GM21717 (cell line): ENCODE results near the gene AHR.
"Not testable (repeated sequence)": the region's sequence is repeated elsewhere in the genome, so short reads cannot be mapped to it uniquely, and the experiment has no call there.

Experiments
- ATAC-seq: cut with Tn5 transposase; IDR thresholded peaks from one replicate; pipeline ENCODE4 v1.9.1; 2021; ENCODE audit warnings: mild to moderate bottlenecking, moderate library complexity; ENCODE audit not compliant: unreplicated experiment

AHR gene

DNA sequence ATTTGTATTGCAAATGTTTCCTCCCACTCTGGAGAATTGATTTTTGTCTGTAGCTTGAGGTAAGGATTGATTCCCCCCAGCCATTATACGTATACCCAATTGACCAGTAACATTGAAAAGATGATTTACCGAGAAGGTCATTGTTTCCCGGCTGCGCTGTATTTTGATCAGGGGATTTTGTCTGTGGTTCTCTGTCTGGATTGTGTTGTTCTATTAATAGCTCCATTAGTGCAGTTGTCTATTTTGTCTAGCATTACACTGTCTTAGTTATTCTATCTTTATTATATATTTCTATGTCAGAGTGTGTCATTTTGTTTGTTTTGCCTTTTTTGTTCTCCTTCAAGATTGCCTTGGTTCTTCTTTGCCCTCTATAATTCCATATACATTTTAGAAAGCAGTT, 37.7 kb downstream of the AHR start:
- no peak for ATAC-seq

DNA sequence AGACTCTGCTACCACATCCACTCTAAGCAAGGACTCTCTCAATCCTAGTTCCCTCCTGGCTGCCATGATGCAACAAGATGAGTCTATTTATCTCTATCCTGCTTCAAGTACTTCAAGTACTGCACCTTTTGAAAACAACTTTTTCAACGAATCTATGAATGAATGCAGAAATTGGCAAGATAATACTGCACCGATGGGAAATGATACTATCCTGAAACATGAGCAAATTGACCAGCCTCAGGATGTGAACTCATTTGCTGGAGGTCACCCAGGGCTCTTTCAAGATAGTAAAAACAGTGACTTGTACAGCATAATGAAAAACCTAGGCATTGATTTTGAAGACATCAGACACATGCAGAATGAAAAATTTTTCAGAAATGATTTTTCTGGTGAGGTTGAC, 40.7 kb downstream of the AHR start:
- no peak for ATAC-seq

DNA sequence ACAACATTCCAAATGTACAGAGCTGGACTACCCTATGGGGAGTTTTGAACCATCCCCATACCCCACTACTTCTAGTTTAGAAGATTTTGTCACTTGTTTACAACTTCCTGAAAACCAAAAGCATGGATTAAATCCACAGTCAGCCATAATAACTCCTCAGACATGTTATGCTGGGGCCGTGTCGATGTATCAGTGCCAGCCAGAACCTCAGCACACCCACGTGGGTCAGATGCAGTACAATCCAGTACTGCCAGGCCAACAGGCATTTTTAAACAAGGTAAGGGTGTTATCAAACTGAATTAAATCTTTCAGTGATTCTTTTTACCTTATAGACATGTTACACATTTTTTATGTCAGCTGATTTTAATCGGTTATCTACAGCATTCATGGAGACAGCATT, 41.5 kb downstream of the AHR start:
- no peak for ATAC-seq

DNA sequence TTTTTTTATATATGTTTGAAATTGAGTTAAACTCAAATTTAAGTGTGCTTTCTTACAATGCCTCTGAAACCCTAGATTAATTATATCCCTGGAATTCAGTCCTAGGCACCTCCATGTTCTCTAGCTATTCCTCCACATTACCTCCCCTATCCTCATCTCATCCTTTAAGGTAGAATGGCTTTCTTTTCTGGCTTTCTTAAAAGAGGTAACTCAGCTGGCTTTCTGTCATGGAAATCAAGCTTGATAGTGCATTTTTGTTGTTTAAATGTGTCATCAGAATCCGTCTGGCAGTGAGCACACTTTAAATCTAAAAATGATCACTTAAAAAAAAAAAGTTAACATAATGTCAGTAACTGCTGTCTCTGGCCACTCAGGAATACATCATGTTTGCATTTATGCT, 42.2 kb downstream of the AHR start:
- no peak for ATAC-seq

DNA sequence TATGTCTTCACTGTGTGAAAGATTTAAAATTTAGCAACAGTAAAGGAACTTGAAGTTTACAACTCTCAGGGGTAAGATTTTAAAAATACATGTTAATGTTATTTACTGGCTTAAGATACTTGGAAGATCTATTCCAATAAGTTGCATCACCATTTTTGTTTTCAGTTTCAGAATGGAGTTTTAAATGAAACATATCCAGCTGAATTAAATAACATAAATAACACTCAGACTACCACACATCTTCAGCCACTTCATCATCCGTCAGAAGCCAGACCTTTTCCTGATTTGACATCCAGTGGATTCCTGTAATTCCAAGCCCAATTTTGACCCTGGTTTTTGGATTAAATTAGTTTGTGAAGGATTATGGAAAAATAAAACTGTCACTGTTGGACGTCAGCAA, 44.3 kb downstream of the AHR start:
- no peak for ATAC-seq

DNA sequence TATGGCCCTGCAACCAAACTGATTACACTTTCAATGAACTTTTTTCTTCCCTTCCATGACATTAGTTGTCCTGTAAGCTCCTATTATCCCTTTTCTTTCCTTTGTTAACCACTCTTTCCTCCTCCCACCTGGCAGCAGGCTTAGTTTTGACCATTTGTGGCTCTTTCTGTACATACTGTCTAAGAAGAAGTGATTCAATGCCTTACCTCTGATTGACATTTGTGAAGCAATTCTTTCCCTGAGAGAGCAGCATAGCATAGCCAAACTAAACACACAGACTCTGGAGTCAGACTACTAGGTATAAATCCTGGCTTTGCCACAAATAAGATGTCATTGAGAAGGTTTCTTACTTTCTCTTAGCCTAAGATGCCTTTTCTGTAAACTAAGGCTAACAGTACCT, 48.9 kb downstream of the AHR start:
- no peak for ATAC-seq

DNA sequence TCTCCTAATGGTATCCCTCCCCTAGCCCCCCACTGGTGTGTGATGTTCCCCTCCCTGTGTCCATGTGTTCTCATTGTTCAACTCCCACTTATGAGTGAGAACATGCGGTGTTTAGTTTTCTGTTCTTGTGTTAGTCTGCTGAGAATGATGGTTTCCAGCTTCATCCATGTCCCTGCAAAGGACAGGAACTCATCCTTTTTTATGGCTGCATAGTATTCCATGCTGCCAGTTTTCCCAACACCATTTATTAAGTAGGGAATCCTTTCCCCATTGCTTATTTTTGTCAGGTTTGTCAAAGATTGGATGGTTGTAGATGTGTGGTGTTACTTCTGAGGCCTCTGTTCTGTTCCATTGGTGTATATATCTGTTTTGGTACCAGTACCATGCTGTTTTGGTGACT, 50.5 kb downstream of the AHR start:
- ATAC-seq: not testable (repeated sequence)

DNA sequence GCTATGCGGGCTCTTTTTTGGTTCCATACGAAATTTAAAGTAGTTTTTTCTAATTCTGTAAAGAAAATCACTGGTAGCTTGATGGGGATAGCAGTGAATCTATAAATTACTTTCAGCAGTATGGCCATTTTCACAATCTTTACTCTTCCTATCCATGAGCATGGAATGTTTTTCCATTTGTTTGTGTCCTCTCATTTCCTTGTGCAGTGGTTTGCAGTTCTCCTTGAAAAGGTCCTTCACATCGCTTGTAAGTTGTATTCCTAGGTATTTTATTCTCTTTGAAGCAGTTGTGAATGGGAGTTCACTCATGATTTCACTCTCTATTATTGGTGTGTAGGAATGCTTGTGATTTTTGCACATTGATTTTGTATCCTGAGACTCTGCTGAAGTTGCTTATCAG, 51.9 kb downstream of the AHR start:
- ATAC-seq: not testable (repeated sequence)

DNA sequence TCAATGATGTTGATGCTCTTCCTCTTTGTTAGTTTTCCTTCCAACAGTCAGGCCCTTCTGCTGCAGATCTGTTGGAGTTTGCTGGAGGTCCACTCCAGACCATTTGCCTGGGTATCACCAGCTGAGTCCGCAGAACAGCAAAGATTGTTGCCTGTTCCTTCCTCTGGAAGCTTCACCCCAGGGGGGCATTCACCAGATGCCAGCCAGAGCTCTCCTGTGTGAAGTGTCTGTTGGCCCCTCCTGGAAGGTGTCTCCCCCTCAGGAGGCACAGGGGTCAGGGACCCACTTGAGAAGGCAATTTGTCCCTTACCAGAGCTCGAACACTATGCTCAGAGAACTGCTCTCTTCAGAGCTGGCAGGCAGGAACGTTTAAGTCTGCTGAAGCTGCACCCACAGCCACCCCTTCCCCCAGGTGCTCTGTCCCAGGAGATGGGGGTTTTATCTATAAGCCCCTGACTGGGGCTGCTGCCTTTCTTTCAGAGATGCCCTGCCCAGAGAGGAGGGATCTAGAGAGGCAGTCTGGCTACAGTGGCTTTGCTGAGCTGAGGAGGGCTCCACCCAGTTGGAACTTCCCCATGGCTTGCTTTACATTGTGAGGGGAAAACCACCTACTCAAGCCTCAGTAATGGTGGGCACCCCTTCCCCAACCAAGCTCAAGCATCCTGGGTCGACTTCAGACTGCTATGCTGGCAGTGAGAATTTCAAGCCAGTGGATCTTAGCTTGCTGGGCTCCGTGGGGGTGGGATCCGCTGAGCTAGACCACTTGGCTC, 55.4 kb downstream of the AHR start:
- ATAC-seq: not testable (repeated sequence)

DNA sequence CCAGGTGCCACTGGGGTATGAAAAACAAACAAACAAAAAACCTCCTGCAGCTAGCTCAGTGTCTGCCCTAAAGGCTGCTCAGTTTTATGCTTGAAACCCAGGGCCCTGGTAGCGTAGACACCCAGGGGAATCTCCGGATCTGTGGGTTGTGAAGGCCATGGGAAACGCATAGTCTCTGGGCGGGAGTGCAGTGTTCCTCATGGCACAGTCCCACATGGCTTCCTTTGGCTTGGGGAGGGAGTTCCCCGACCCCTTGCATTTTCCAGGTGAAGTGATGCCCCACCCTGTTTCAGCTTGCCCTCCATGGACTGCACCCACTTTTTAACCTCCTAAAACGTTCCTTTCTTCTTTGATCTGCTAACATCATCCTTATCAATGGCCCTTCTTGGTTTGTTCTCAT, 56.0 kb downstream of the AHR start:
- no peak for ATAC-seq

DNA sequence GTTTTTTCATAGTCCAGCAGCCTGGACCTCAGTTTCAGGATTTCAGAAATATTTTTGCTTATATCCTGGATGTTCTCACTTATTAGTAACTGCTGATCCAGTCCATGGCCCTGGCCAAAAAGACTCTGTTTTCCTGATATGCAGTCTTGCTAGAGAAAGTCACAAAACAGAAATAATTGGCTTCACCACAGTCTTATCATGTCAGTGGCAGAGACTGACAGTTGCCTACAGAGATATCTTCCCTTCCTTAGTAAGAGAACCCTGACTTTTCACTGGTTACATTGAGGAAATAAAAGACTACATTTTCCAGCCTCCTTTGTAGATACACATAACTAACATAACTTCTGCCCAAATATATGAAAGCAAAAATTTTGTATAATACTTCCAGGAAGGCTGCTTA, 56.6 kb downstream of the AHR start:
- ATAC-seq: no peak

DNA sequence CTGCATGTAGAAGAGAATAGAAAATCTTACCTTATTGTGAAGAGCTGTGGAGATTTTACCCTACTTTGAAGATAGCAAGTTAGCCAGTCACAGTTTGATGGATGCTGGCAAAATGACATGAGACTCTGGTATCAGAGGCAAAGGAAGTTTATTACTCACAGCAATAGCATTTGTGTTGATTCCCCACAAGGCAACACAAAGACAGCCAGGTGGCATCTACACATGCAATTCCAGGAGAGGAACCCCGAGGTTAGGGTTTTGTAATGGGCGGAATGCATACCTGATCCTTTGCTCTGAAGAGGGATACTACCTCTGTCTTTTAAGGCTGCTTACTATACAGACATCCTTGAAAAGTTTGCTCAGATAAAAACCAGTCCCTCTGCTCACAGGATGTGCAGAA, 59.5 kb downstream of the AHR start:
- no peak for ATAC-seq

DNA sequence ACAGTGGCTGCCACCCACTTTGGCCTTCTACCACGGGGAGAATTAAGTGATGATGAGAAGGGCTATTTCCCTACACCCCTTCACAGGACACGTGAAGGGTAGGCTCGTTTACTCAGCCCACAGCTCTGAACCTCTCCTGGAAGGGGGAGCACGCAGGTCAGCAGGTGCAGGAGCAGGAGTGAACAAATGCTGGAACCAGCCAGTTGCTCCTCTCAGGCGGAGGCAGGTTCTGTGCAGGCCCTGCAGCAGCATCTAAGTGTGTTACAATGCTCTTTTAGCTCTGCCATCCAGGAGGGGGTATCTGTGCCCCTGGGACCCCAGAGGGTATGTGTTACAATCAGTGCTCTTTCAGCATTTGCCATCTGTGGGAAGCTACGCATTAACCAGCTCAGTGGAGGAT, 61.2 kb downstream of the AHR start:
- no peak for ATAC-seq

DNA sequence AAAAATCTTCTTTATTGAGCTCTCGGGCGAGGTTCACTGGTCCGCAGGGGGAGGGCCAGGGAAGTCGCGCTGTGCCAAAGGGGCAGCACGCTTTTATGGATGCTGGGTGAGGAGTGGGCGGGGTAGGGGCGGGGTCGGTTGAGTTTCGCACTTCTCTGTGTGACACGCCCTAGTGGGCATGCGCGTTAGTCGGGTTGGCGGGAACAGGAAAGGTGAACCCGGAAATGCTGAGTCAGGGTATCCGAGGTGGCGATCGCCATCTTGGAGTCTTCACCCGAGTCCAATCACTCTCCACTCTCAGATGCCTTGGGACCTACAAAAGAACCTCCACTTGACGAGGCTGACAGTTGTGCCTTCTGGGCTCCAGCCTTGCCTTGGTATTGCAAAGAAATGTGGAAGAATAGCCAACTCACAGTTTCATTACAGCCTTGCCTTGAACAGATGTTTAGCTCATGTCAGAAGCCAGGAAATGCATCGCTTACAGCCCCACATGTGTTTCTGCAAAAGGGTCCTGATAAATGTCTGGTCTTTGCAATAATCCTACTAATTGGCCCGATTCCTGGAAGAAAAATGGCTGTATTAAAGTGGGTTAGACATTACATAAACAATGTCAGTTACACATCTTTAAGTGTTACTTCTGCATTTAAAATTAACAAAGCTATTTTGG, 64.1 kb downstream of the AHR start:
- no peak for ATAC-seq

DNA sequence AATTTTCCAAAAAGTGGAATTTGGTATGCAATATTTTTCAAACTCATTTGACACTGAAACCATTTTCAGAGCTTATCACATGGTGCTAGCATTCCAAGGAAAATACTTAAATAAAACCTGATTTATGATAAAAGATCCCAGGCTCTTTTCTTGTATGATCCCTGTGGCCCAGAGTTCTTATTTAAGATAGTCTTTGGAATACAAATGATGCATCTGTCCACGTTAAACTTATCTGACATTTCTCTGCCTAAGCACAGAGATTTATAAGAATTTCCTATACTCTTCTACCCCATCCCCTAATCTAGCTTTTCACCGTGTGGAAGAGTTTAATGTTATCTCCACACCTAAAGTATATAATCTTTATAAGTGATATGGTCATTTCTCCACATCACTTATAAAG, 66.2 kb downstream of the AHR start:
- ATAC-seq: no peak

DNA sequence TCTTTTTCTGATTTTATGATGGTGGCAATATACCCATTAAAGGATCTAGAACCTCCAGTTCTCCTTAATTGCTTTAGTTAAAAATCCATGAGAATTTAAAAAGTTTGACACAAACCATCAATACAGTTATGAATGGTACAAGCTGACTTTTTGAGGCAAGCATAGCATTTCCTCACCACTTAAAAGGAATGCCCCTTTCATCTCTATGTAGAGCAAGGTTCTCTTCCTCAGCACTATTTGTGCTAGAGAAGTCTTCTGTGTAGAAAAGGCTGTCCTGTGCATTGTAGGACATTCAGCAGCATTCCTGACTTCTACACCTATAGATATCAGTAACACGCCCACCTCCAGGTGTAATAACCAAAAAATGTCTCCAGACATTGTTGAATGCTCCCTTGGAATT, 67.3 kb downstream of the AHR start:
- ATAC-seq: no peak

DNA sequence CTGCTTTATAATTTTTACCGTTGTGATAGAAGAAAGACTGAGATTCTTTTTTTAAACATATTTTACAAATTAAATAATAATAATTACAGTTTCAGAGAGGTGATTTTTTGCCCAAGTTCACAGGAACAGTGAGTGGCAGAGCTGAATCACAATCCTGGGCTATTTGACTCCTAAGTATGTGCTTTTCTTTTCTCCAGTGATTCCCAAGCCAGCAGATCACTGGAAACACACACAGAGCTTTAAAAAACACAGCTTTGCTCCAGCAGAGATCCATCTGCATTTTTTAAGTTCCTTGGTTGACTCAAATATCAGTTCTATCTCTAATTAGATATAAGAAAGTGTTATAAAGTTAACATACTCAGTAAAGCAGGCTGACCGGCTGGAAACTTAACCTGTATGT, 69.0 kb downstream of the AHR start:
- no peak for ATAC-seq

DNA sequence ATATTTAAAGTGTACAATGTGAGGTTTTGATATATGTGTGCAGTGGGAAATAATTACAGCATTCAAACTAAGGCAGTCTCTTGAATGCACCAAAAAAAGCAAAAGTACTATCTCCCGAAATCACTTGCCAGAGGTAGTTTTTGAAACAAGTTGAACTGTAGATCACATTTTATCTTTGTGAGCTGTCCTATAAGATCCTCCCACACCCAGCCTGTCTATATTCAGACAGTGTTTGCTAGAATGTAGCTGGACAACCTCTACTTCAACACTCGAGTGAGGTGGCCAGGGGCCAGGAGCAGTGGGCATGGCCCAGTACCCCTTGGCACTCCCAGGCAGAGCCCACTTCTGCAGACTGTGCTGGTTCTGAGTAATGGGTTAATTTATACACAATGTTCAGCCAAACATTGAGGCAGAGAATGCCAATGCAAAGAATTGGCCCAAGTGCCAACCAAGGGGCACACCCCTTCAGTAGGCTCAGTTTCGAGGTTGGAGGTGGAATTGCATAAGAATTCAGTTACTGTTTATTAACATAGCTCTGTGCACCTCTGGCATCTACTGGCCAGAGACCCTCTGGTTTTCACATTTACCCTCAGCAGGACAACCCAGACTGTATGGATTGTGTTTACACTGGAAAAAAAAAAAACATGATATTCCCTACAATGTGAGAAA, 70.5 kb downstream of the AHR start:
- ATAC-seq: no peak

DNA sequence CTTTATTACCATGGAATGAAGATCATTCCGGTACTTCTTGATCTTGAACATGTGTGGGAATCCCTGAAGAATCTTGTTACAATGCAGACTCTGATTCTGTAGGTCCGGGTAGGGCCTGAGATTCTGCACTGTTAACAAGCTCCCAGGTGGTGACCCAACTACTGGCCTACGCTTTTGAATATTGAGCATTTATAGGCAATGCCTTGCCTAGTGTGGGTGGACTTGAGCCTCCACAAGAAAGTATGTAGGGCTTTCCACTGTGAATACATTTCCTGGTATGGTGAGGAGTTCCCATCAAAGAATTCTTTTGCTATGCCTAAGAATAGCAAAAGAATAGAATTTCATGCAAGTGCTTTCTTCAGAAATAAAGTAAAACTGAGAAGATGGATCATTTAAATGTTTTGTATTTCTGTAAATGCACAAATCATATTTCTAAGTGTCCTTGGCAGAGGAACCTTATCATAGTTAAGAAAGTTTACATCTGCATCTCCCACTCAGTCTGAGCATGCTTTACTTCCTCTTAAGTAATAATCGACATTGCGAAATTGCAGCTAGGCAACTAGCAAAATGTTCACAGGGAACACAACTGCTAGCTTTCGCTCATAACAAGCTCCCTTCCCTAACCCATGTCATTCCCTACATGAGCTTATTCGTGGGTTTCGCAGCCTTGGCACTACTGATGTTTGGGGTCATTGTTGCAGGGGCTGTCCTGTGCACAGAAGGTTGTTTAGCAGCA, 71.4 kb downstream of the AHR start:
- ATAC-seq: no peak

DNA sequence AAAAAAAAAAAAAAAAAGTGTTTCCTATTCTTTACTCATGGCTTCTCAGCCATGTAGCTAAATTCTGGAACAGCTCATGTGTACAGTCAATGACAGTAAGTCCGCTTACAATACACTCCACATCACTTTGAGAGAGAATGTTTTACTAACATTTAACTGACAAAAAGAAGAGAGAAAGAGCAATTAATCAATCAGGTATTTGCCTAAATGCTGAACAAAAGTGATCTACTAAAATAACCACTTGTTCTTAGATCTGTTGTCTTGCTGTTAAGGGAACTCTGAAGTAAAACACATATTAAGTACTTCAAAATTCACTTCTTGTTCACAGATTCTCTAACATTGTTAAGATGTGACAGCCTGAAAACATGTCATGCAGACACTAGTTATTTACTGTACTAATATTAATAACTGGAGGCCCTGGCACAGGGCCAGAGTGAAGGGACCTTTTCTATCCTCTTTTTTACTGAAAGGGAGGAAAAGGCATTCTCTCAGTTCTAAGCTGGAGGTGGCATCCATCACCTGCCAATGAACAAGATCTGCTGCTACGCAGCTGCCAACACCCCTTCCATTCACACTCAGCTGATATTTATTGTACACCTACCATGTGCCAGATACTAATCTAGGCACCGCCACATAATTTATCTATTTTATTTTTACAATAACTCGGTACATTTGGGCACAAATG, 72.6 kb downstream of the AHR start:
- ATAC-seq: no peak
